ENCODE measurements around the gene MEIOB.

Gene MEIOB

DNA sequence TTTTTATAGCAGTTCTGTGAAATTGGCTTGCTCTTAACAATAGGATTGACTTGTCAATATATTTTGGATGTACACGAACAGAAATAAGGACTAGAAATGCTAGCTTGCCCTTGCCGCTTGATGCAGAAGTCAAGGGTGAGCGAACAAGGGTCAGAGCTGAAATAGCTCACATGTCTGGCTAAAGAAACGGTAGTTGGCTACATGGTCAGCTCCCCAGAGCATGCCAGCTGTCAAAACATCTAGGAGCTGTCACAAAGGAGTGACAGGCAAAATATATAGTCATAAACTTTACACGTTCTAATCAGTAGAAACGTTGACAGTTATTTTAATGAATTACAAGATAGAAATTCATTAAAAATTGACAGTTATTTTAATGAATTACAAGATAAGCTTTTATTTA is 2.9 kb upstream of the MEIOB start:
- peaks cover 43% of the 10 kb centered on the region for H3K27me3 ChIP-seq (ENCODE audit: control insufficient read depth, insufficient read depth, low read length)
- H3K4me3 ChIP-seq (ENCODE audit: low read depth, low read length): no peak overlapping the region
- H3K27ac ChIP-seq (ENCODE audit: low read depth, low read length): no peak overlapping the region
- no peak overlapping the region for H3K9ac ChIP-seq (ENCODE audit: low read length)
- no peaks in the 10 kb centered on the region for H3K9me3 ChIP-seq (ENCODE audit: control insufficient read depth, insufficient read depth, low read depth, low read length)
- H3K36me3 ChIP-seq (ENCODE audit: control insufficient read depth, insufficient read depth, low read length): no peaks in the 10 kb centered on the region
- H3K4me1 ChIP-seq (ENCODE audit: control insufficient read depth, insufficient read depth, low read length): no peaks in the 10 kb centered on the region

DNA sequence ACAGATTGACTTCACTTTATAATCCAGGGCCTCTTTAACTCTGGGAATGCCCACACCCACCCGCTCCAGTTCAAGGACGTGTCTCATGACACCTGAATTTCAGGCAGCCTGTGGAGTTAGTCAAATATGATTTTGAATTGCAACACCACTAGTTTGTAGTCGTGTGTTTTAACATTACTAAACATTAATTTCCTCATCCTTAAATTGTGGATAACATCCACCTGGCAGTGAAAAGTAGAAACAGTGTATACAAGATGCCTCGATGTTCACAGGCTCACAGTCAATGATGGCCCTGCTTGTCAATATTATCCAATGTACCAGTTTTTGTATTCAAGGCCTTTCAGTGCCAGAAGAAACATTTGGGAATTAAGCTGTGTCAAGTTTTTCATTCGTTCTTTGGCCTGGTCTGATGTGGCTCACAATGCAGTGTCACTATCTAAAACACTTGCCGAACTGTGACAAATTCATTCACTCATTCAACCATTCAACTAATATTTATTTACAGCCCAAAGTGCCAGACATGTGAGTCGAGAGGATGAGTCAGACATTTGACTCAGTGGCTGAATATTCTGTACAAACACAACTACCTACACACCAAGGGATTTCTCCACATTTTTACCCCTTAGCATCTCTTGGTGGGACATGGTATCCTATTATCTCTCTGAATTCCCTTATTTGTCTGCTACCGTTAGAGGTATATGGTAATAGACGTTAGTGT is 1.4 kb downstream of the MEIOB start:
- no peak overlapping the region for H3K9ac ChIP-seq (ENCODE audit: low read length)

DNA sequence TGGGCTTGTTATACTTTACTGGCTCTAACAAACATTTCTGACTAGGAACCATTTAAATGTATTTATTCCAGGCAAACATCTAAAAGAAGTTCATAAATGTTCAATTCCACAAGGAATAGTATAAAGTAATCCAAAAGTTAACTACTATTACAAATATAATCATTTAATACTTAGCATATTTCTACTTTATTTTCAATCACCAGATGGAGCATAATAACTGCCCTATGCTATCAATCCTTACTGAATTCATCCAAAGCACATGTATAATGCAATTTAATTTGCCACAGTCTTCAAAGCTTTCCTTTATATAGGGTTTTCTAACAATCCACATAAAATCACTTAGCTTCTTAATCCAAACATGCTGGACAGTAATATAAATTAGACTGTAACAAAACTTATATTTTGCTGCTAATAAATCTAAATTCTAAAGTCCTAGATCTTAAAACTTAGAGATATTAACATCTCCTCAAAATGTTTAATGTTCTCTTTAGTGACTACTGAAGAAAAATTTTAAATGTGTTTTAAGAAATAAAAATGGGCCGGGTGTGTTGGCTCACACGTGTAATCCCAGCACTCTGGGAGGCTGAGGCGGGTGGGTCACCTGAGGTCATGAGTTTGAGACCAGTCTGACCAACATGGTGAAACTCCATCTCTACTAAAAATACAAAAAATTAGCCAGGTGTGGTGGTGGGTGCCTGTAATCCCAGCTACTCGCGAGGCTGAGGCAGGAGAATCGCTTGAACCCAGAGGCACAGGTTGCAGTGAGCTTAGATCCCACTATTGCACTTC is 5.9 kb downstream of the MEIOB start:
- H3K9ac ChIP-seq (ENCODE audit: low read length): no peak overlapping the region
- H3K4me3 ChIP-seq (ENCODE audit: low read depth, low read length): no peak overlapping the region
- H3K27ac ChIP-seq (ENCODE audit: low read depth, low read length): no peak overlapping the region
- no peaks in the 10 kb centered on the region for H3K9me3 ChIP-seq (ENCODE audit: control insufficient read depth, insufficient read depth, low read depth, low read length)
- H3K36me3 ChIP-seq (ENCODE audit: control insufficient read depth, insufficient read depth, low read length): no peaks in the 10 kb centered on the region
- H3K27me3 ChIP-seq (ENCODE audit: control insufficient read depth, insufficient read depth, low read length): peaks cover 3% of the 10 kb centered on the region; the same call in 1 of the 2 replicates
- no peaks in the 10 kb centered on the region for H3K4me1 ChIP-seq (ENCODE audit: control insufficient read depth, insufficient read depth, low read length)

More for the DNA sequence above, 1.4 kb downstream of the MEIOB start:
- Histone ChIP-seq H3K27me3 (ENCODE audit: control insufficient read depth, insufficient read depth, low read length) (peaks cover 30% of the 10 kb centered on the region), H3K36me3 (ENCODE audit: control insufficient read depth, insufficient read depth, low read length) (no peaks in the 10 kb centered on the region), H3K4me1 (ENCODE audit: control insufficient read depth, insufficient read depth, low read length) (no peaks in the 10 kb centered on the region), H3K4me3 (ENCODE audit: low read depth, low read length) (no peak overlapping the region), H3K27ac (ENCODE audit: low read depth, low read length) (no peak overlapping the region), H3K9me3 (ENCODE audit: control insufficient read depth, insufficient read depth, low read depth, low read length) (no peaks in the 10 kb centered on the region)

DNA sequence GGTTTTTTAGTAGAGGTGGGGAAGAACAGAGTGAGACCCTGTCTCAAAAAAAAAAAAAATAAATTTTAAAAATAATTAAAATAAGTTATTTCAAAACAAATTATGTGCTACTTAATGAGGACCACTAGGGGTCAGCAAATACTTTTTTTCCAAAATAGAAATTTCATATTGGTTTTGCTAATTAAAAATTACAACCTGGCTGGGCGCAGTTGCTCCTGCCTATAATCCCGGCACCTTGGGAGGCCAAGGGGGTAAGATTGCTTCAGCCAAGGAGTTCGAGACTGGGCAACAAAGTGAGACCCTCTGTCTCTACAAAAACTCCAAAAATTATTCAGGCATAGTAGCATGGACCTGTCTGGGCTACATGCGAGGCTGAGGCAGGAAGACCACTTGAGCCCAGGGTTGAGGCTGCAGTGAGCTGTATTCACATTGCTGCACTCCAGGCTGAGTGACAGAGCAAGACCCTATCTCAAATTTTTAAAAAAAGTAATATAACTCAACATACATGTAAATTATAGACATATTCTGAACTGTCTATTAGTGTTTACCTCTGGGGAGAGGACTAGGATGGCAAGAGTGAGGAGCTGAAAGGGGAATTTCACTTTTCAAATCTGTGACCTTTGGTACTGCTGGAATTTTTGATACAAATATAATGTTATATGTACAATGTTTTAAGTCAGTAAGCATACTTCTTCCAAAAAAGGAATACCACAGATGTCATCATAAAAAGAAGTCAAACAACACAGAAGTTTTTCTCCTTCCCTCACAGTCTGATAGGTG is 8.1 kb downstream of the MEIOB start:
- Histone ChIP-seq H3K36me3 (ENCODE audit: control insufficient read depth, insufficient read depth, low read length) (no peaks in the 10 kb centered on the region), H3K27me3 (ENCODE audit: control insufficient read depth, insufficient read depth, low read length) (peaks cover 23% of the 10 kb centered on the region), H3K9me3 (ENCODE audit: control insufficient read depth, insufficient read depth, low read depth, low read length) (no peaks in the 10 kb centered on the region), H3K4me1 (ENCODE audit: control insufficient read depth, insufficient read depth, low read length) (no peaks in the 10 kb centered on the region), H3K4me3 (ENCODE audit: low read depth, low read length) (no peak overlapping the region), H3K9ac (ENCODE audit: low read length) (no peak overlapping the region), H3K27ac (ENCODE audit: low read depth, low read length) (no peak overlapping the region)

DNA sequence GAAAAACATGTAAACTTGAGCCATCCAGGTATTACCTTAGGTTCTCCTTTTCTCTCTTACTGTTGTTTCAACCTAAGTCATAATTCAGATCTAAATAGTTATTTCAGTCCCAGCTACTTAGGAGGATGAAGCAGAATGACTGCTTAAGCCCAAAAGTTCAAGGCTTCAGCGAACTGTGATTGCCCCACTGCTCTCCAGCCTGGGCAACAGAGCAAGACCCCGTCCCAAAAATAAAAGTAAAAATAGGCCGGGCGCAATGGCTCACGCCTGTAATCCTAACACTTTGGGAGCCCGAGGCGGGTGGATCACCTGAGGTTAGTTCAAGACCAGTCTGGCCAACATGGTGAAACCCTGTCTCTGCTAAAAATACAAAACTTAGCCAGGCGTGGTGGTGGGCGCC is 9.6 kb downstream of the MEIOB start:
- Histone ChIP-seq H3K4me3 (ENCODE audit: low read depth, low read length) (no peak overlapping the region), H3K9ac (ENCODE audit: low read length) (no peak overlapping the region), H3K4me1 (ENCODE audit: control insufficient read depth, insufficient read depth, low read length) (no peaks in the 10 kb centered on the region), H3K36me3 (ENCODE audit: control insufficient read depth, insufficient read depth, low read length) (no peaks in the 10 kb centered on the region), H3K9me3 (ENCODE audit: control insufficient read depth, insufficient read depth, low read depth, low read length) (no peaks in the 10 kb centered on the region), H3K27me3 (ENCODE audit: control insufficient read depth, insufficient read depth, low read length) (peaks cover 37% of the 10 kb centered on the region), H3K27ac (ENCODE audit: low read depth, low read length) (no peak overlapping the region)

DNA sequence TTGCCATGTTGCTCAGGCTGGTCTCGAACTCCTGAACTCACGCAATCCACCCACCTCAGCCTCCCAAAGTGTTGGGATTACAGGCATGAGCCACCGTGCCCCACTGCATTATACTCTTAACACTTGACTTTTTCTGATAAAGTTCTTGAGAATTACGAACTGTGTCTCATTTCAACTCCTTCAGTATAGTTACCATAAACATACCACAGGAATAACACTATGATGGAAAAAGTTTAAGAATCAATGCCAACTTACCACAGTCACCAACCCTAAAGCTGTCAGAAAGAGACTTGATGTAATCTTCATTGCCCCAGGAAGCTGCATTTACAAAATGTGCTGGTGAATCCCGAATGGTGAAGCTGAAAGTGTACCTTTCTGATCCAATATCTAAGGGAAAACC is 10.2 kb downstream of the MEIOB start:
- H3K36me3 ChIP-seq (ENCODE audit: control insufficient read depth, insufficient read depth, low read length): no peaks in the 10 kb centered on the region
- H3K4me1 ChIP-seq (ENCODE audit: control insufficient read depth, insufficient read depth, low read length): no peaks in the 10 kb centered on the region
- H3K27me3 ChIP-seq (ENCODE audit: control insufficient read depth, insufficient read depth, low read length): peaks cover 43% of the 10 kb centered on the region
- no peak overlapping the region for H3K4me3 ChIP-seq (ENCODE audit: low read depth, low read length)
- H3K9ac ChIP-seq (ENCODE audit: low read length): no peak overlapping the region
- no peaks in the 10 kb centered on the region for H3K9me3 ChIP-seq (ENCODE audit: control insufficient read depth, insufficient read depth, low read depth, low read length)
- no peak overlapping the region for H3K27ac ChIP-seq (ENCODE audit: low read depth, low read length)

DNA sequence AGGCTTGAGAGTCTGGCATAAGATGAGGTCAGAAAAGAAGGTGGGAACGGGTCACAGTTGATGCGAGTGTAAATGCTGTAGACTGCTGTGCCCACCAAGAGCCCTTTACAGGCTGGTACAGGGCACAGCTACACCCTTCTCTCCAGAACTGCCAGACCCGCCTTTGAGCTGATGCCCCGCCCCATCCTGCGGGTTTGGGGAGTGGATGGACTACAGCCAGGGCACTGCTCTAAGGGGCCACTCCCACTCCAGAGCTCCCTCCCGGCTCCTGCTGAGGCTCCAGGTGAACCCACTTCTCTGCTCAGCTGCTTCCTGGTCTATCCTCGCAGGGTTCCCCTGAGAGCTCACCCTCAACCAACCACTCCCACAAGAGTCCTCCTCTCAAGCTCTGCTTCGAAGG is 12.3 kb downstream of the MEIOB start:
- Histone ChIP-seq H3K36me3 (ENCODE audit: control insufficient read depth, insufficient read depth, low read length) (no peaks in the 10 kb centered on the region), H3K27ac (ENCODE audit: low read depth, low read length) (no peak overlapping the region), H3K9ac (ENCODE audit: low read length) (no peak overlapping the region), H3K9me3 (ENCODE audit: control insufficient read depth, insufficient read depth, low read depth, low read length) (no peaks in the 10 kb centered on the region), H3K4me1 (ENCODE audit: control insufficient read depth, insufficient read depth, low read length) (no peaks in the 10 kb centered on the region), H3K4me3 (ENCODE audit: low read depth, low read length) (no peak overlapping the region), H3K27me3 (ENCODE audit: control insufficient read depth, insufficient read depth, low read length) (peaks cover 47% of the 10 kb centered on the region)

DNA sequence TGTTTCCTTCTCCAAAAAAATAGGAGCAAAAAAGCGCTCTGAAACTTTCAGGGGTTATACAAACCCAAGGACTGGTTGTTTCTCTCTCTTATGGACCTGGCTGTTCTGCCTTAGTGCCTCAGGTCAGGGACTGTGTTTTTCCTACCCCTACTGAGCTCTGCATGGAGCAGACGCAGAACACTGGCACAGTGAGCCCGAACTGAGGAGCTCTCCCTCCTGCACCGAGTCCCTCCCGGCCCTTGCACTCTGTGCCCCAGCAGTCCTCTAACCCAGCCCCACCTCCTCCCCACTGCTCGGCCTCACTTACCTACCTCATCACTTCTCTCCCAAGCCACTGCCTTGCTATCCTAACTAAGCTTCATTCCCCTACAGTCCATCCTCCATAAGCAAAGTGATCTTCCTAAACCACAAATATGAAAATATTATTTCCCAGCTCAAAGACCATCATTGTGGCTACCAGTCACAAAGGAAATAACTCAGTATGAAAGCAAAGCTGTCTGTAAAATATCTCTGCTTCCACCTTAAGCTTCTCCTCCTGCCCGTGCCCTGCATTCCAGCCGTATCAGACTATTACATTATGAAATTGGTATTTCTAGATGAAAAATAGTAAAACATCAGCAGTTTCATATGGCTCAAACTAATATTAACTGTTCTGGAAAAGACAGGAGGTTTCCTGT is 13.6 kb downstream of the MEIOB start:
- no peak overlapping the region for H3K9ac ChIP-seq (ENCODE audit: low read length)
- no peaks in the 10 kb centered on the region for H3K4me1 ChIP-seq (ENCODE audit: control insufficient read depth, insufficient read depth, low read length)
- no peaks in the 10 kb centered on the region for H3K9me3 ChIP-seq (ENCODE audit: control insufficient read depth, insufficient read depth, low read depth, low read length)
- H3K27me3 ChIP-seq (ENCODE audit: control insufficient read depth, insufficient read depth, low read length): peaks cover 54% of the 10 kb centered on the region
- H3K36me3 ChIP-seq (ENCODE audit: control insufficient read depth, insufficient read depth, low read length): no peaks in the 10 kb centered on the region
- H3K27ac ChIP-seq (ENCODE audit: low read depth, low read length): no peak overlapping the region
- H3K4me3 ChIP-seq (ENCODE audit: low read depth, low read length): no peak overlapping the region

DNA sequence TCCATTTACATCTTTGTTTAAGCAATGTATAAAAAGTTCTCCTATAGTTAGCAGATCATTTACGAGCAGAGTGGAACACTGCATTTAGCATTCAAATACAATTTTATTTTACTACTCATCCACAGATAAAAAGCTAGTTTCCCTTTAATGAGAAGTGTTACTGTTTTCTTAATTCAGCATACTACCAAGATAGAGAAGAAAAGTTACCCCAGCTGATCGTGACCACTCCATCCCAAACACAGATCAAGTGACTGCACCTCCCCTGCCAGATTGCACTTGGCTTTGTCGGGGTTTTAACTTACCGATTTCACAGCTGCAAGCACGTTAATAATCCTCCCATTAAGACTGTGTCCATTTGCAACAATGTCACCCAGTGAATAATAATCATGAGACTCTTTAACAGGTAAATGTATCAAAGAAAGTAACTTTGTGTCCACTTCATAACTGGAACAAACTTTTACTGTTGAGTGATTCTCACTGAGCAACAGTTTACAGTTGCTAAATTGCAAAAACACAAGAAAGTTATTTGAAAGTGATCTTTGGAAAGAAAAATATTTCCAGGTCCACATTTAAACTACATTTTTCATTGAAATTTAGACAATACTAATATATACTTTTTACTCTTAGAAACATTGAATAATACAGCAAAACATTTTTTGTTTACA is 14.4 kb downstream of the MEIOB start:
- Histone ChIP-seq H3K9ac (ENCODE audit: low read length) (no peak overlapping the region), H3K36me3 (ENCODE audit: control insufficient read depth, insufficient read depth, low read length) (no peaks in the 10 kb centered on the region), H3K4me1 (ENCODE audit: control insufficient read depth, insufficient read depth, low read length) (no peaks in the 10 kb centered on the region), H3K27ac (ENCODE audit: low read depth, low read length) (no peak overlapping the region), H3K4me3 (ENCODE audit: low read depth, low read length) (no peak overlapping the region), H3K27me3 (ENCODE audit: control insufficient read depth, insufficient read depth, low read length) (peaks cover 55% of the 10 kb centered on the region), H3K9me3 (ENCODE audit: control insufficient read depth, insufficient read depth, low read depth, low read length) (no peaks in the 10 kb centered on the region)

DNA sequence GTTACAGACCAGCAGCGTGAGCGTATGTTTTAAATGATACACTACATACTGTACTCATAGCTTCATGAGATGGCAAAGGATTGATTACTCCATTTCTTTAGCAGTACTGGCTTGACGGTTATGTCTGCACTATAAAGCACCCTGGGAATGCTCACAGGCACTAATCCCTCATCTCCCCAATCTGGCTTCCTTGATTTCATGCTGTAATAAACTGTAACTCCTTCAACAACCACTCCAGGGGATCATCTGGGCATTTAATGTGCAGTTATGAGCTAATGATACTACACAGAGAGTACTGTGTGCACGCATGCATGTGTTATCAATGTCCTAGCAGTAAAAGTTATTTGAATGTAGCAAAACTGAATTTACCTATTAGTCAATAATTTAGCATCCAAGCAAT is 20.2 kb downstream of the MEIOB start:
- Histone ChIP-seq H3K27me3 (ENCODE audit: control insufficient read depth, insufficient read depth, low read length) (peaks cover 17% of the 10 kb centered on the region; the same call in 1 of the 2 replicates), H3K27ac (ENCODE audit: low read depth, low read length) (no peak overlapping the region), H3K36me3 (ENCODE audit: control insufficient read depth, insufficient read depth, low read length) (no peaks in the 10 kb centered on the region)

More for the DNA sequence above, 20.2 kb downstream of the MEIOB start:
- no peak overlapping the region for H3K4me3 ChIP-seq (ENCODE audit: low read depth, low read length)
- H3K9me3 ChIP-seq (ENCODE audit: control insufficient read depth, insufficient read depth, low read depth, low read length): no peaks in the 10 kb centered on the region
- H3K4me1 ChIP-seq (ENCODE audit: control insufficient read depth, insufficient read depth, low read length): no peaks in the 10 kb centered on the region
- H3K9ac ChIP-seq (ENCODE audit: low read length): no peak overlapping the region
